ENCODE data around the gene RHBDL1. TPM values are rescaled to one million over a fixed set of nuclear protein-coding genes. Genes with fewer than 3 reads are reported as not detected.

Gene RHBDL1
- polyA plus RNA-seq, 1 donor: 2.6 TPM

DNA sequence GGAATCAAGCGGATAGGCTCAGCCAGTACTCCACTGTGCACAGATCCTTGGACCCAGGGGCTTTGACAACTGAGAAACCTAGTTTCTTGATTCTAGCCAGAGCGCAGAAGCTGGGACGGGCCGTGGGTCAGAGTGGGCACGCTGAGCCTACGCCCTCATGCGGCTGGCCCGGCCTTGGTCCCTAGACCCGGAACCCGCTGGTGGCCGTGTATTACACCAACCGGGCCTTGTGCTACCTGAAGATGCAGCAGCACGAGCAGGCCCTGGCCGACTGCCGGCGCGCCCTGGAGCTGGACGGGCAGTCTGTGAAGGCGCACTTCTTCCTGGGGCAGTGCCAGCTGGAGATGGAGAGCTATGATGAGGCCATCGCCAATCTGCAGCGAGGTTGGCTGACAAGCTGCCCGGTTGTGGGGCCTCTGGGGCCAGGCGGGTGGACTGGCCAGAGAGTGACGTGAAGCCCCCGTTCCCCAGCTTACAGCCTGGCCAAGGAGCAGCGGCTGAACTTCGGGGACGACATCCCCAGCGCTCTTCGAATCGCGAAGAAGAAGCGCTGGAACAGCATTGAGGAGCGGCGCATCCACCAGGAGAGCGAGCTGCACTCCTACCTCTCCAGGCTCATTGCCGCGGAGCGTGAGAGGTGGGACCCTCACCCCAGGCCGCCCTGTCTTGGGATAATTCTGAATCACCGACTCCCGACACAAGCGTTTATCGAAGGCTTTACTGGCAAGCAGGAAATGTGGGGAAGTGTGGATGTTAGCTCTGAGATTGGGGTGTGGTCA is 5.7 kb downstream of the RHBDL1 start:
- peaks cover 43% of the 10 kb centered on the region for H3K4me1 ChIP-seq (ENCODE audit: control insufficient read depth, insufficient read depth, low read length)
- no CpG with 5 or more reads among the region's 44 CpGs for WGBS (ENCODE audit: insufficient coverage, low lambda C conversion rate)
- no peak for DNase-seq

DNA sequence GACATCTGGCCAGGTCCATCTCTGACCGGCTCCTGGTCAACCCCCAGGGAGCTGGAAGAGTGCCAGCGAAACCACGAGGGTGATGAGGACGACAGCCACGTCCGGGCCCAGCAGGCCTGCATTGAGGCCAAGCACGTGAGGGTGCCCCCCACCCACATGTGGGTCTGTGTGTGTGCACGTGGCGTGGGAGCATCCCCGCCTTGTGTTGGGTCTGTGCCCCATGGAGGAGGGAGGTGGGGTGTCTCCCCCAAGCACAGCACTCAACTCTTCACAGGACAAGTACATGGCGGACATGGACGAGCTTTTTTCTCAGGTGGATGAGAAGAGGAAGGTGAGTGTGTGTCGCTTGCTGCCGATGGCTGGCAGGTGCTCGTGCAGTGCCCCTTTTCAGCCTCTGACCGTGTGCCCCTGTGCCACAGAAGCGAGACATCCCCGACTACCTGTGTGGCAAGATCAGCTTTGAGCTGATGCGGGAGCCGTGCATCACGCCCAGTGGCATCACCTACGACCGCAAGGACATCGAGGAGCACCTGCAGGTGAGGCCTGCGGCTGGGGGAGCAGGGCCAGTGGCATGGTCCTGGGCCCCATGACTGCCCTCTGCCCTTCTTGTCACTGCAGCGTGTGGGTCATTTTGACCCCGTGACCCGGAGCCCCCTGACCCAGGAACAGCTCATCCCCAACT is 6.4 kb downstream of the RHBDL1 start:
- H3K9me3 ChIP-seq (ENCODE audit: control insufficient read depth, low read depth, low read length): peaks cover 9% of the 10 kb centered on the region
- WGBS (ENCODE audit: insufficient coverage, low lambda C conversion rate): no CpG with 5 or more reads among the region's 28 CpGs
- H3K36me3 ChIP-seq (ENCODE audit: control insufficient read depth, insufficient read depth, low read length): peaks cover 30% of the 10 kb centered on the region
- H3K4me1 ChIP-seq (ENCODE audit: control insufficient read depth, insufficient read depth, low read length): peaks cover 36% of the 10 kb centered on the region
- H3K27ac ChIP-seq (ENCODE audit: low read length): no peak overlapping the region
- peak overlapping the region; percentile 82 for H3K4me3 ChIP-seq (ENCODE audit: low read length)
- peaks cover 2% of the 10 kb centered on the region for H3K27me3 ChIP-seq (ENCODE audit: control insufficient read depth, insufficient read depth, low read length)
- no peak for DNase-seq

More for the DNA sequence above, 5.7 kb downstream of the RHBDL1 start:
- H3K27me3 ChIP-seq (ENCODE audit: control insufficient read depth, insufficient read depth, low read length): peaks cover 2% of the 10 kb centered on the region
- H3K4me3 ChIP-seq (ENCODE audit: low read length): peak overlapping the region; percentile 82
- peak overlapping the region; percentile 43 for H3K27ac ChIP-seq (ENCODE audit: low read length)
- peaks cover 8% of the 10 kb centered on the region for H3K9me3 ChIP-seq (ENCODE audit: control insufficient read depth, low read depth, low read length)
- peaks cover 25% of the 10 kb centered on the region for H3K36me3 ChIP-seq (ENCODE audit: control insufficient read depth, insufficient read depth, low read length)

DNA sequence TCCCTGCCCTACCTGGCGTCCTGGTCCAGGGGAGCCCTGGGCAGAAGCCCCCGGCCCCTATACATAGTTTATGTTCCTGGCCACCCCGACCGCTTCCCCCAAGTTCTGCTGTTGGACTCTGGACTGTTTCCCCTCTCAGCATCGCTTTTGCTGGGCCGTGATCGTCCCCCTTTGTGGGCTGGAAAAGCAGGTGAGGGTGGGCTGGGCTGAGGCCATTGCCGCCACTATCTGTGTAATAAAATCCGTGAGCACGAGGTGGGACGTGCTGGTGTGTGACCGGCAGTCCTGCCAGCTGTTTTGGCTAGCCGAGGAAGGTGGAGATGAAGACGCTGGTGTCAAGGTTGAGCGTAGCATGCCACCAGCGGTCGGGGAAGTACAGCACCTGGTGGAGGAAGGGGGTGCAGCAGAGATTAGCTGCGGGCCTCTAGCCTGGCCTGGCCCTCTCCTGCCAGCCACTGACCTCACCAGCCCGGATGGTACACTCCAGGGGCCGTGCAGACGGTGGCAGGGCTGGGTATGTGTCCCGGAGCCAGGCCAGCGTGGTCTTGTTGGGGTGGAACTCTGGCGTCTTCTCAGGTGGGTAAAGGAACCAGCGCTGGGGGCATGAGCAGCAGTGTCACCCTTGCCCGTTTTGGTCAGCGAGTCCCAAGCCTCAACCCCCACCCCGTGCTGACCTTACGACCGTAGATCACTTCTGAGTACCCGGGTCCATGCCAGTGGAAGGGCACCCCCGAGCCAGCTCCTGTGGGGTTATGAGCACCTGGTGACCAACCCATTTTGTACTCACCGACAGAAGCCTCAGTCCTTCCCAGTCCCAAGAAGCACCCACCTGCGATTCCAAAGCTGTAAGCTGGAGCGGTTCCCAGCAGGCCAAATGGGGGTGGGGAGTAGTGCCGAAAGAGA is 7.3 kb downstream of the RHBDL1 start:
- peaks cover 32% of the 10 kb centered on the region for H3K4me1 ChIP-seq (ENCODE audit: control insufficient read depth, insufficient read depth, low read length)
- no CpG with 5 or more reads among the region's 36 CpGs for WGBS (ENCODE audit: insufficient coverage, low lambda C conversion rate)
- no peak overlapping the region for H3K27ac ChIP-seq (ENCODE audit: low read length)
- peaks cover 12% of the 10 kb centered on the region for H3K9me3 ChIP-seq (ENCODE audit: control insufficient read depth, low read depth, low read length)
- no peak for DNase-seq
- no peaks in the 10 kb centered on the region for H3K27me3 ChIP-seq (ENCODE audit: control insufficient read depth, insufficient read depth, low read length)
- peaks cover 34% of the 10 kb centered on the region for H3K36me3 ChIP-seq (ENCODE audit: control insufficient read depth, insufficient read depth, low read length)
- peak overlapping the region; percentile 60 for H3K4me3 ChIP-seq (ENCODE audit: low read length)

DNA sequence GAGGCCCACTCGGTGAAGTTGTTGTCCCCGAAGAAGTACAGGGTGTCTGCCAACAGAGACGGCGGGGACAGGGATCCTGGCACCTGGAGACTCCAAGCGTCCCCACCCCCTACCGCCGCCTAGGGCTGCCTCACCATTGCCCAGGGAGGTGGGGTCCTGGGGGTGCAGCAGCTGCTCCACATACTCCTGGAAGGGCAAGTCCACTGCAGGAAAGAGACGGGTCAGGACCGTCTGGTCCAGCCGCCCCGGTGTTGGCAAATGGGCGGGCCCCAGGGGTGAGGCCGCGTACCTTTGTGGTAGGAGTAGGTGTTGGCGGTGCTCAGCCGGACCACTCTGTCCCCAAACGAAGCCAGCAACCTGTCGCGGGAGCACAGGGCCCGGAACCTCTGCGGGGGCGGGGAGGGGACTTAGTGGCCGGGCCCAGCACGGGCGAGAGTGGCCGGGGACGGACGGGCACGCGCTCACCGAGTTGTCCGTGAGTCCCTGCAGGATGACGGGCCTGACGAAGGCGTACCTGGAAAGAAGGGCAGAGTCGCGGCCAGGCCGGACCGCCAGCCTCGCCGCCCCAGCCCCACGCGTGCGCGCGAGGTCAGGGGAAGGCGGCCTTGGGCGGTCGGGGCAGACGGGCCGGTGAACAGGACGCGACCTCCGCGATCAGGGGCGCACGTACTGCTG is 8.1 kb downstream of the RHBDL1 start:
- H3K36me3 ChIP-seq (ENCODE audit: control insufficient read depth, insufficient read depth, low read length): peaks cover 38% of the 10 kb centered on the region
- H3K4me3 ChIP-seq (ENCODE audit: low read length): peak overlapping the region; percentile 60
- H3K27ac ChIP-seq (ENCODE audit: low read length): no peak overlapping the region
- H3K27me3 ChIP-seq (ENCODE audit: control insufficient read depth, insufficient read depth, low read length): no peaks in the 10 kb centered on the region
- DNase-seq: no peak
- no CpG with 5 or more reads among the region's 57 CpGs for WGBS (ENCODE audit: insufficient coverage, low lambda C conversion rate)
- peaks cover 32% of the 10 kb centered on the region for H3K4me1 ChIP-seq (ENCODE audit: control insufficient read depth, insufficient read depth, low read length)
- peaks cover 12% of the 10 kb centered on the region for H3K9me3 ChIP-seq (ENCODE audit: control insufficient read depth, low read depth, low read length)

DNA sequence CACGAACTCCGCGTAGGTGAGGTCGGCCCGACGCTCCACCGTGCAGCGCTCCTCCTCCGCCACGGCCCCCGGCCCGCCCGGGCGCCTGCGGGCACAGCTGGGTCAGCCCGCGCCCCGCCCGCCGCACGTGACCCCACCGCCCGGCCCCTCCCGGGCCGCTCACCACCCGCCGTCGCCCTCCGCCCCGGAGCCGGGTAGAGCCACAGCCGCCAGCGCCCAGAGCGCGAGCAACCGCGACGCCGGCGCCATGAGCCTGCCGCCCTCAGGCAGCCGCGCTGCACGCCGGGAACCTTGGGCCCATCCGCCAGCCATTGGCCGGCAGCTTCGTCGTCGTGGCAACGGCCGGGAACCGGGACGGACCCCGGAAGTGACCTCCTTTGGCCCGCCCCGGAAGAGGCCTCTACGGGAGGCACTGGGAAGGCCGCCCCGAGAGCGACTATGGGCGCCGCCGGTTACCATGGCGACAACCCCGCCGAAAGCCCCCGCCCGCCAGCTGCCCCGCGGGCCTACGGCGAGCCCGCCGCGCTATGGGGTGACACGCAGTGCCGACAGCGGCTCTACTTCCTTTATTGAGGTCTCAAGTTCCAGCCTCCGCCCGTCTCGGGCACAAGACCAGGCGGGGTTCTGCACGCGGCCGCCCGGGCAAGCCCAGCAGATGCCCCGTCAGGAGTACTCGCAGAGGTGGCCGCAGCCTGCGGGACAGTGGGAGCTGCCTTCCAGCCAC is 8.8 kb downstream of the RHBDL1 start, which contains the start of gene JMJD8:
TSS of gene JMJD8 (minus strand) at position 264 of the 724 bp plus-strand sequence. CDS start at position 249, 15 bp downstream.
- peaks cover 38% of the 10 kb centered on the region for H3K36me3 ChIP-seq (ENCODE audit: control insufficient read depth, insufficient read depth, low read length)
- WGBS (ENCODE audit: insufficient coverage, low lambda C conversion rate): no CpG with 5 or more reads among the region's 91 CpGs

DNA sequence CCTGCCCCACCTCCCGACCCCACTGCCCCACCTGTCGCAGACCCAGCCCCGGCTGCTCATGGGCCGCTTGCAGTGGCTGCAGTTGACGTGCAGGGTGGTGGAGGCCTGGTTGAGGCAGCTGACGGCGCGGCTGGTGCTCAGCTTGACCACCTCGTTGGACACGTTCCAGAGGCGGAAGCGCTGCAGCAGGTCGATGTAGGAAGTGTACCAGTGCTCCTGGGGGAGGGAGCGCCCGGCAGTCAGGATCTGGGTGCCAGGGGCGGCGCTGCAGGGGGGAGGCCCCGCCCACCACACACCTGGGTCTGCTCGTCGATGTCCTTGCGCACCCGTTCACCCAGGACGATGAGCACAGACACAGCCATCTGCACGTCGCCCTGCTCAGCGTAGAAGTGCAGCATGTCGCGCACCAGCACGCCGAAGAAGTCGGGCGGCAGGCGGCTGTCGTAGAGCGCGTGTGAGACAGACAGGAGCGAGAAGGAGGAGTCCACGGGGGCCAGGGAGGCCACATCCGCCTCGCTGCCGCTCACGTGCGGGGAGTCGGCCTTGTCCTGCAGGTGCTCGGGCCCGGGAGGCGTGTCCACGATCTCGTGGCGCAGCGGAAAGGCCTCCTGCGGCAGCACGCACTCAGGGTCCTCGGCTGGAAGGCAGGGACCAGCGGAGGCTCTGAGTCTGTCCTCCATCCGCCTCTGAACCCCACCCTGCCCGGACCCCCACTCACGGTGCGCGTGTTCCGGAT is 9.7 kb downstream of the RHBDL1 start:
- WGBS (ENCODE audit: insufficient coverage, low lambda C conversion rate): no CpG with 5 or more reads among the region's 61 CpGs
- Histone ChIP-seq H3K27me3 (ENCODE audit: control insufficient read depth, insufficient read depth, low read length) (no peaks in the 10 kb centered on the region), H3K36me3 (ENCODE audit: control insufficient read depth, insufficient read depth, low read length) (peaks cover 38% of the 10 kb centered on the region), H3K4me1 (ENCODE audit: control insufficient read depth, insufficient read depth, low read length) (peaks cover 37% of the 10 kb centered on the region), H3K4me3 (ENCODE audit: low read length) (no peak overlapping the region), H3K27ac (ENCODE audit: low read length) (no peak overlapping the region), H3K9me3 (ENCODE audit: control insufficient read depth, low read depth, low read length) (peaks cover 12% of the 10 kb centered on the region)
- no peak for DNase-seq

More for the DNA sequence above, 8.8 kb downstream of the RHBDL1 start, which contains the start of gene JMJD8:
- peaks cover 32% of the 10 kb centered on the region for H3K4me1 ChIP-seq (ENCODE audit: control insufficient read depth, insufficient read depth, low read length)
- peak; percentile 95 to 96 for DNase-seq
- peak within 1 kb of the TSS; percentile 60 for H3K4me3 ChIP-seq (ENCODE audit: low read length)
- no peaks in the 10 kb centered on the region for H3K27me3 ChIP-seq (ENCODE audit: control insufficient read depth, insufficient read depth, low read length)
- H3K27ac ChIP-seq (ENCODE audit: low read length): peak within 1 kb of the TSS; percentile 47
- peaks cover 12% of the 10 kb centered on the region for H3K9me3 ChIP-seq (ENCODE audit: control insufficient read depth, low read depth, low read length)

DNA sequence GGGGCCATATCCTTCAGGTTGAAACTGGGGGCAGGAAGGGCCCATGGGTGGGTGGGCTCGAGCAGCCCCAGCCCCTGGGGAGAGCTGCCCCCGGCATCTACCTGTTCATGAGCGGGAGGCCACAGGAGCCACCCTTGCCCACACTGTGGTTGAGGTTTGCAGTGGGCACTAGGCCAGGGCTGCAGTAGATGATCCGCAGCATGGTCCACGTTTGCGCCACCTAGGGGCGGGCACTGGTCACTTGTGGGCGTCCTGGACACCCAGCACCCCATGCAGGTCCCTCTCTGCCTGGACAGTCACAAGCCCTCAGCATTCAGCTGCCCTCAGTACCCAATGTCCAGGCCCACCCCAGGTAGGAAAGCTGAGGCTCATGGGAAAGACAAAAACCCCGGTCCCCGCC is 10.5 kb downstream of the RHBDL1 start:
- DNase-seq: no peak
- H3K4me1 ChIP-seq (ENCODE audit: control insufficient read depth, insufficient read depth, low read length): peaks cover 36% of the 10 kb centered on the region

DNA sequence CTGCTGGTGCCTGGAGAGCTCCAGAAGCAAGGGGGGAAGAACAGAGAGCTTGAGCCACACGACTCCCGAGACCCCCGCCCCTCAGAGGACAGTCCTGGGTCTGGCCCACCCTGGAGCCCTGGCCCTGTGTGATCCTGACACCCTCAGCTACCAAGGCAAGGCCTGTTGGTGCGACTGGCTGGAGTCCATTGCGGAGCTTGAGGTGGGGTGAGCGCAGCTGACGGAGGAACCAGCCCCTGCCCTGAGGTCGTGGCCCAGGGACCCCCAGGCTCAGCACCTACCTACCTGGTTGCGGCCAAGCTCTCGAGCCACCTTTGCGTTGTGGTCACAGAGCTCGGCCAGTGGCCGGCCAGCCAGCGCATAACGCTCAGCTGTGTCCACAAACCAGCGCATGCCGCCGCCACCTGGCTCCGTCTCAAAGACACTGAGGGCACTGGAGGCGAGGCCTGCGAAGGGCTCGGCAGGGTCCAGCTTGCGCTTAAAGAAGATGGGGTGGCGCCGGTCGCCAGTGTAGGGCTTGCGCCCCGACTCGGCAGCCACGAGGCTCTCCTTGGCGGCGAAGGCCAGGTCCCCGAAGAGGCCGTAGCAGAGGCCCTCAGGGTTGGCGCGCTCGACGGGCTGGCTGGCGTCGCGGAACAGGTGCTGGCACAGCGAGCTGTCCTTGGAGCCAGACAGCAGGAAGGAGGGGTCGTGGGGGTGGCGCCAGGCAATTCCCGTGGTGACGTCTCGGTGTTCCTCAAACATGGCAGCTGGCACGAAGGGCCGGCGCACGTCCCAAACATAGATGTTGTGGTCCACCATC is 11.2 kb downstream of the RHBDL1 start:
- Histone ChIP-seq H3K36me3 (ENCODE audit: control insufficient read depth, insufficient read depth, low read length) (peaks cover 37% of the 10 kb centered on the region), H3K4me3 (ENCODE audit: low read length) (no peak overlapping the region), H3K27me3 (ENCODE audit: control insufficient read depth, insufficient read depth, low read length) (peaks cover 4% of the 10 kb centered on the region), H3K27ac (ENCODE audit: low read length) (no peak overlapping the region), H3K9me3 (ENCODE audit: control insufficient read depth, low read depth, low read length) (peaks cover 12% of the 10 kb centered on the region), H3K4me1 (ENCODE audit: control insufficient read depth, insufficient read depth, low read length) (peaks cover 29% of the 10 kb centered on the region)
- WGBS (ENCODE audit: insufficient coverage, low lambda C conversion rate): no CpG with 5 or more reads among the region's 51 CpGs
- DNase-seq: no peak

More for the DNA sequence above, 10.5 kb downstream of the RHBDL1 start:
- Histone ChIP-seq H3K36me3 (ENCODE audit: control insufficient read depth, insufficient read depth, low read length) (peaks cover 38% of the 10 kb centered on the region), H3K4me3 (ENCODE audit: low read length) (no peak overlapping the region), H3K27ac (ENCODE audit: low read length) (no peak overlapping the region), H3K9me3 (ENCODE audit: control insufficient read depth, low read depth, low read length) (peaks cover 12% of the 10 kb centered on the region), H3K27me3 (ENCODE audit: control insufficient read depth, insufficient read depth, low read length) (peaks cover under 1% of the 10 kb centered on the region)
- no CpG with 5 or more reads among the region's 10 CpGs for WGBS (ENCODE audit: insufficient coverage, low lambda C conversion rate)

Data from large intestine (tissue), 3 donors.